ENCODE results near the gene ABL1.

The ABL1 gene

DNA sequence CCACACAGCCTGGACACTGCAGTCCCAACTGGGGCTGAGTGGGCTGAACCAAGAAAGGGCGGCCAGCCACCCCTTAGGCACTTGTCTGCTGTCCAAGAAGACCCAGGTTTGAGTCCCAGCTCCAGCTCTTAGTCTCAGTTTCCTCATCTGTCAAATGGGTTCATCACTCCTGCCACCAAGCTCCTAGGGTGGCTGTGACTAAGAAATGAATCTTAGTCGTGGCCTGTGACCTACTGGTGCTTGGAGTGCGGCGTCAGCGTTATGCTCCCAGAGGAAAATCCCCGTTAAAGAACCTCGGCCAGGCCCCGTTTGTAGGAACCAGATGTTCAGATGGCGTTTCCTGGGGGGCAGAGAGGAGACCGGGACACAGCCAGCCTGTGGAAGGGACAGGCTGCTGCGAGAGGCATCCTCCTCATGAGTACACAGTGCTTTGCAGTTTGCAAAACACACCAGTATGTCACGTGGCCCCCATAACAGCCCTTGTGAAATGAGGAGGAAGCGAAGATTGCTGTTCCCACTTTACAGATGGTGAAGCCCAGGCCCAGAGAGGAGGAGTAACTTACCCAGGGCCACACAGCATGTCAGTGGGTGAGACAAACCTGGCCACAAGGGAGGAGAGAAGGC is 100.7 kb downstream of the ABL1 start:
- DNase-seq: no peak

DNA sequence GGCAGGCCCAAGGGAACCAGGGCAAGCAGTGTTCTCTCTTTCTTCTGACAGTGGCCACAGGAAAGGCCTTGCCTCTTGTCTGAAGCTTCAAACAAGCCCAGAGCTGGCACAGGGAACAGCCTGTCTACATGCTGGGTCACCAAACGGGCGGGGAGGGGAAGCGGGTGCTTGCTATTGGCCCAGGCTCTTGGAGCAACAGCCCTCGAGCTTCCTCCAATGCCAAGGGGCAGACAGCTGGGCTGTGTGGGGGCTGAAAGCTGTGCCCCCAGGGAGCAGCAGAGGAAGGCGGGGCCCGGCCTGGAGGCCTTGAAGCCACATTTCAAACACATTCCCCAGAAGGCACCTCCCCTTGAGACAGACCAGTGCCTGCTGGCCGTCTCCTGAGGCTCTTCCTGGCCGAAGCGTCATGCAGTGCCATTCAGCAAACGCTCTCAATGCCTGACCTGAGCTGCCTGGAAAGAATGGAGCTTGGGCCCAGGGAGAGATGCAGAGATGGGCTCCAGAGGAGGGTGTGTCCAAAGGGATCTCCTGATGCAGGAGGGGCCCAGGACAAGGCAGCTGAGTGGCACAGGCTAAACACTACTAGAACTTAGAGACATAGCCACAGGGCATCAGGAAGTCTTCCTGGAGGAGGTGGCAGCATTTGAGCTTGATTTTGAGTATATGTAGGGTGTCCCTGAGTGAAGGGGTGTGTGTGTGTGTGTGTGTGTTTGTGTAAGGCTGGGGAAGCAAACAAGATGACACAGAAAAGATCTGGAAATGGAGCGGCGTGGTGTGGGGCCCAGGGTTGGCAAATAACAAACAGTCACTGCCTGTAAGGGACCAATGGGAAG is 101.4 kb downstream of the ABL1 start:
- peak in 1 of 2 experiments; percentile 32 for DNase-seq

Data from NCI-H526 (cell line).